Retina (tissue), 1 donor: ENCODE data around the gene BAIAP2.
"Not testable (repeated sequence)": the region's sequence is repeated elsewhere in the genome, so short reads cannot be mapped to it uniquely, and the experiment has no call there.

Experiments
- DNase-seq: peaks from one replicate; pipeline ENCODE4 v3.0.0-alpha.2; 2016

Gene BAIAP2

GRCh38 chr17:81144423-81144781 is 109.5 kb downstream of the BAIAP2 start:
- DNase-seq = no peak

GRCh38 chr17:81146208-81146607 is 111.3 kb downstream of the BAIAP2 start:
- DNase-seq = not testable (repeated sequence)

- DNase-seq = no peak
Measured at GRCh38 chr17:81147701-81148100, 112.8 kb downstream of the BAIAP2 start.

GRCh38 chr17:81148571-81148970 is 113.6 kb downstream of the BAIAP2 start:
- DNase-seq = no peak

- DNase-seq = no peak
Measured at GRCh38 chr17:81148986-81149533, 114.1 kb downstream of the BAIAP2 start.

GRCh38 chr17:81150377-81151077 is 115.6 kb downstream of the BAIAP2 start:
- no peak for DNase-seq

- no peak for DNase-seq
Measured at GRCh38 chr17:81151278-81151677, 116.3 kb downstream of the BAIAP2 start.

GRCh38 chr17:81152288-81152828 is 117.4 kb downstream of the BAIAP2 start:
- DNase-seq = no peak

- no peak for DNase-seq
Measured at GRCh38 chr17:81153340-81153803, 118.4 kb downstream of the BAIAP2 start.

GRCh38 chr17:81154016-81154415 is 119.1 kb downstream of the BAIAP2 start:
- not testable (repeated sequence) for DNase-seq

GRCh38 chr17:81154961-81155360 is 120.0 kb downstream of the BAIAP2 start:
- no peak for DNase-seq

- no peak for DNase-seq
Measured at GRCh38 chr17:81156866-81157805, 122.2 kb downstream of the BAIAP2 start.

- no peak for DNase-seq
Measured at GRCh38 chr17:81157848-81158687, 123.1 kb downstream of the BAIAP2 start.

- DNase-seq = no peak
Measured at GRCh38 chr17:81158688-81159590, 124.0 kb downstream of the BAIAP2 start.

- DNase-seq = no peak
Measured at GRCh38 chr17:81159611-81160265, 124.8 kb downstream of the BAIAP2 start.

GRCh38 chr17:81160306-81160705 is 125.4 kb downstream of the BAIAP2 start:
- peak; percentile 50 for DNase-seq

- DNase-seq = no peak
Measured at GRCh38 chr17:81160747-81161453, 125.9 kb downstream of the BAIAP2 start.

GRCh38 chr17:81161536-81161935 is 126.6 kb downstream of the BAIAP2 start:
- no peak for DNase-seq

GRCh38 chr17:81161972-81162371 is 127.0 kb downstream of the BAIAP2 start:
- no peak for DNase-seq

GRCh38 chr17:81162491-81162890 is 127.5 kb downstream of the BAIAP2 start:
- no peak for DNase-seq
